Tibial artery (tissue), 4 donors: ENCODE measurements around the gene MT1H.

Experiments
- DNase-seq, 2 donors: peaks; one replicate each; pipeline ENCODE4 v3.0.0-alpha.2; 2019
- H3K27ac ChIP-seq, 2 donors: fragments of 200-600 bp; sonication (generic) in 1 of 2; 1 replicate in 1 of 2; 2 replicates in 1 of 2; pipeline ENCODE4 v1.5.1; 2018 to 2019; ENCODE audit warnings: mild to moderate bottlenecking in 1 of 2
- H3K27me3 ChIP-seq, 2 donors: fragments of 200-600 bp; sonication (generic) in 1 of 2; one replicate each; pipeline versions ENCODE4 v1.5.1 to v1.6.0; 2016 to 2019
- H3K36me3 ChIP-seq, 3 donors: fragments of 200-600 bp; sonication (generic) in 2 of 3; one replicate each; pipeline ENCODE4 v1.5.1; 2016 to 2019; ENCODE audit warnings: mild to moderate bottlenecking in 2 of 3
- H3K4me1 ChIP-seq, 4 donors: fragments of 200-600 bp; sonication (generic) in 2 of 4; 1 replicate in 3 of 4; 2 replicates in 1 of 4; pipeline ENCODE4 v1.5.1; 2016 to 2019
- H3K4me3 ChIP-seq, 2 donors: fragments of 200-600 bp; sonication (generic) in 1 of 2; 1 replicate in 1 of 2; 2 replicates in 1 of 2; pipeline ENCODE4 v1.5.1; 2018 to 2019; ENCODE audit warnings: mild to moderate bottlenecking in 2 of 2
- H3K9me3 ChIP-seq, 3 donors: fragments of 200-600 bp; sonication (generic) in 1 of 3; one replicate each; pipeline ENCODE4 v1.5.1; 2016 to 2019
- intact Hi-C: fragments of 100-400 bp; cut with DNase I; formaldehyde crosslinking; loops from one replicate; pipeline ENCODE4 v1.15.0; 2023; ENCODE audit warnings: low total_unique reads
- TF ChIP-seq, protein P1 (sequence below), 2 experiments: fragments of 200-600 bp in 1 of 2; fragments of 450-650 bp in 1 of 2; IDR thresholded peaks; one replicate each; pipeline ENCODE4 v1.5.1; 2017 to 2019; ENCODE audit warnings: antibody characterized with exemption in 2 of 2, mild to moderate bottlenecking in 1 of 2, moderate library complexity in 1 of 2

MT1H gene

GRCh38 chr16:56645838-56646237 is 23.8 kb upstream of the MT1H start:
- intact Hi-C loops, result no loop called here
- TF ChIP-seq, protein P1, sequence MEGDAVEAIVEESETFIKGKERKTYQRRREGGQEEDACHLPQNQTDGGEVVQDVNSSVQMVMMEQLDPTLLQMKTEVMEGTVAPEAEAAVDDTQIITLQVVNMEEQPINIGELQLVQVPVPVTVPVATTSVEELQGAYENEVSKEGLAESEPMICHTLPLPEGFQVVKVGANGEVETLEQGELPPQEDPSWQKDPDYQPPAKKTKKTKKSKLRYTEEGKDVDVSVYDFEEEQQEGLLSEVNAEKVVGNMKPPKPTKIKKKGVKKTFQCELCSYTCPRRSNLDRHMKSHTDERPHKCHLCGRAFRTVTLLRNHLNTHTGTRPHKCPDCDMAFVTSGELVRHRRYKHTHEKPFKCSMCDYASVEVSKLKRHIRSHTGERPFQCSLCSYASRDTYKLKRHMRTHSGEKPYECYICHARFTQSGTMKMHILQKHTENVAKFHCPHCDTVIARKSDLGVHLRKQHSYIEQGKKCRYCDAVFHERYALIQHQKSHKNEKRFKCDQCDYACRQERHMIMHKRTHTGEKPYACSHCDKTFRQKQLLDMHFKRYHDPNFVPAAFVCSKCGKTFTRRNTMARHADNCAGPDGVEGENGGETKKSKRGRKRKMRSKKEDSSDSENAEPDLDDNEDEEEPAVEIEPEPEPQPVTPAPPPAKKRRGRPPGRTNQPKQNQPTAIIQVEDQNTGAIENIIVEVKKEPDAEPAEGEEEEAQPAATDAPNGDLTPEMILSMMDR (IDR thresholded peaks at IDR 0.05), result no peak

GRCh38 chr16:56647641-56648431 is 21.8 kb upstream of the MT1H start:
- no peak for DNase-seq
- Histone ChIP-seq H3K4me1 (peaks cover 0 to 13% (median 8%) of the 10 kb centered on the region in 4 donors), H3K27me3 (peaks cover 0 to 21% of the 10 kb centered on the region in 2 donors), H3K9me3 (no peaks in the 10 kb centered on the region), H3K36me3 (no peaks in the 10 kb centered on the region), H3K4me3 (no peak overlapping the region), H3K27ac (no peak overlapping the region)
- TF ChIP-seq, protein P1 (IDR thresholded peaks at IDR 0.05), result no peak
- intact Hi-C loops, result no loop called here

More at GRCh38 chr16:56645838-56646237, 23.8 kb upstream of the MT1H start:
- DNase-seq, result no peak
- H3K9me3 ChIP-seq, result no peaks in the 10 kb centered on the region
- H3K4me1 ChIP-seq, result peaks cover 0 to 13% (median 9%) of the 10 kb centered on the region in 4 donors
- no peak overlapping the region for H3K27ac ChIP-seq
- H3K36me3 ChIP-seq, result no peaks in the 10 kb centered on the region
- peaks cover 0 to 21% of the 10 kb centered on the region in 2 donors for H3K27me3 ChIP-seq
- H3K4me3 ChIP-seq, result no peak overlapping the region

- H3K4me1 ChIP-seq, result no peaks in the 10 kb centered on the region
- peaks cover 0 to 21% of the 10 kb centered on the region in 2 donors for H3K27me3 ChIP-seq
- no peak overlapping the region for H3K4me3 ChIP-seq
- intact Hi-C loops, result no loop called here
- TF ChIP-seq, protein P1 (IDR thresholded peaks at IDR 0.05), result no peak
- no peak for DNase-seq
- no peak overlapping the region for H3K27ac ChIP-seq
- H3K9me3 ChIP-seq, result no peaks in the 10 kb centered on the region
- no peaks in the 10 kb centered on the region for H3K36me3 ChIP-seq
These were observed 20.3 kb upstream of the MT1H start for GRCh38 chr16:56649271-56649670.

GRCh38 chr16:56649820-56650219 is 19.8 kb upstream of the MT1H start:
- Histone ChIP-seq H3K27ac (no peak overlapping the region), H3K4me3 (no peak overlapping the region), H3K9me3 (no peaks in the 10 kb centered on the region), H3K4me1 (no peaks in the 10 kb centered on the region), H3K27me3 (peaks cover 0 to 21% of the 10 kb centered on the region in 2 donors), H3K36me3 (no peaks in the 10 kb centered on the region)
- no peak for DNase-seq
- TF ChIP-seq, protein P1 (IDR thresholded peaks at IDR 0.05), result no peak
- intact Hi-C loops, result no loop called here

- Histone ChIP-seq H3K27me3 (peaks cover 0 to 21% of the 10 kb centered on the region in 2 donors), H3K4me3 (no peak within 1 kb of the TSS), H3K27ac (no peak within 1 kb of the TSS), H3K9me3 (no peaks in the 10 kb centered on the region), H3K4me1 (no peaks in the 10 kb centered on the region), H3K36me3 (no peaks in the 10 kb centered on the region)
- TF ChIP-seq, protein P1 (IDR thresholded peaks at IDR 0.05), result no peak
- intact Hi-C loops, result no loop called here
- no peak for DNase-seq
These were observed 18.0 kb upstream of the MT1H start, which contains the start of gene MT1B for GRCh38 chr16:56651586-56651985. MT1B (plus strand) TSS chr16:56651886; CDS start chr16:56651954, 68 bp downstream.
